Vagina (tissue), 2 donors: ENCODE data around the gene BMERB1.

ENCODE experiments used
- POLR2A ChIP-seq, 2 donors: fragments of 450-650 bp; IDR thresholded peaks; one replicate each; pipeline ENCODE4 v1.6.1; 2017; ENCODE audit warnings: antibody characterized with exemption in 2 of 2, mild to moderate bottlenecking in 2 of 2, moderate library complexity in 2 of 2
- TF ChIP-seq, protein P1 (sequence below), 3 experiments: fragments of 450-650 bp in 2 of 3; fragments of 200-600 bp in 1 of 3; sonication (generic) in 1 of 3; IDR thresholded peaks; one replicate each; pipeline ENCODE4 v1.5.1; 2017 to 2019; ENCODE audit warnings: antibody characterized with exemption in 3 of 3, mild to moderate bottlenecking in 2 of 3, moderate library complexity in 2 of 3

DNA sequence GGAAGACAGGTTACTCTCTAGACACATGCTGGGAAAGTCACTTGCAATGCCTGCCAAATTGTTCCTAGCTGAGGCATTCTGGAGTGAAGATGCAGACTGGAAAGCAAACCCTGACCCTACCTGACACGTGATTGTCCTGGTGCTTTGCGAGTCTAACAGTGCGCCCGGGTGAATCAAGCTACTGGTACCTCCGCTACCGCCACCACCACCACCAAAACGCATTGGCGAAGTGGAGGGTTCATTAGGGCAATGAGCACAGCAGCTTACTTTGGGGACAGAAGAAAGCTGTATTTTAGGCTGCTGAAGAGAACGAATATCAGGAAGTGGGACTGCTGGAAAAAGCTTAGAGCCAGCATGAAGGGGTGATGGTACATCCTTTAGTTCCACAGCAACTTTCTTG lies 201.5 kb downstream of the BMERB1 start:
- TF ChIP-seq, protein P1, sequence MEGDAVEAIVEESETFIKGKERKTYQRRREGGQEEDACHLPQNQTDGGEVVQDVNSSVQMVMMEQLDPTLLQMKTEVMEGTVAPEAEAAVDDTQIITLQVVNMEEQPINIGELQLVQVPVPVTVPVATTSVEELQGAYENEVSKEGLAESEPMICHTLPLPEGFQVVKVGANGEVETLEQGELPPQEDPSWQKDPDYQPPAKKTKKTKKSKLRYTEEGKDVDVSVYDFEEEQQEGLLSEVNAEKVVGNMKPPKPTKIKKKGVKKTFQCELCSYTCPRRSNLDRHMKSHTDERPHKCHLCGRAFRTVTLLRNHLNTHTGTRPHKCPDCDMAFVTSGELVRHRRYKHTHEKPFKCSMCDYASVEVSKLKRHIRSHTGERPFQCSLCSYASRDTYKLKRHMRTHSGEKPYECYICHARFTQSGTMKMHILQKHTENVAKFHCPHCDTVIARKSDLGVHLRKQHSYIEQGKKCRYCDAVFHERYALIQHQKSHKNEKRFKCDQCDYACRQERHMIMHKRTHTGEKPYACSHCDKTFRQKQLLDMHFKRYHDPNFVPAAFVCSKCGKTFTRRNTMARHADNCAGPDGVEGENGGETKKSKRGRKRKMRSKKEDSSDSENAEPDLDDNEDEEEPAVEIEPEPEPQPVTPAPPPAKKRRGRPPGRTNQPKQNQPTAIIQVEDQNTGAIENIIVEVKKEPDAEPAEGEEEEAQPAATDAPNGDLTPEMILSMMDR (IDR thresholded peaks at IDR 0.05), result no peak
- no peak for TF ChIP-seq POLR2A (IDR thresholded peaks at IDR 0.05)
